ENCODE data around the gene DENND1A.

DENND1A gene

GRCh38 chr9:123629531-123629930 lies 300.4 kb downstream of the DENND1A start:
- no peak for TF ChIP-seq BHLHE40 (IDR thresholded peaks at IDR 0.05; ENCODE audit: borderline replicate concordance)
- POLR2A ChIA-PET, result no interaction called here
- DNase-seq (ENCODE audit: extremely low spot score), result no peak
- CTCF ChIA-PET, result no interaction called here

DNA sequence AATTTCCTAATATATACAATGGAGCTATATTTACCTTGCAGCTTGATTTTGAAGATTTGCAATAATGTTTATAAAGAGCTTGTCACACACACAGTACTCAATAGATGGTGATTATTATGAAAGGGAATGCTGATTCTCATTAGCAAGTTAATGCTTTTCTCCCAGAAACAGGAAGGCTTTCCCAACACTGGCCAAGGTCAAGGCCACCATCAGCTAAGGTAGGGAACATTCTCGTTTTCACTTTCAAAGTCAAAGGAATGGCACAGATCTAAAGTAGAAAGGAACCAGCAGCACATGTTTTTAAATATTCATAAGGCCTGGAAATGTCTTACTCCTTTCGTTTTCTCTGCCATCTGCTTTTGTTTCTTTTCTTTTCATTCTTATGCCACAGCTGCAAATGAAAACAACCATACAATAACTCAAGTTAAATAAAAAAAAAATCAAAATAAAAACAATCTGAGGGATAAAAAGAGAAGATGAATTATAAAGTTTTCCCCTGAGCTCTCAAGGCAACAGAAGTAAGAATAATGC lies 307.1 kb downstream of the DENND1A start:
- TF ChIP-seq PKNOX1 (IDR thresholded peaks at IDR 0.05), result no peak
- no peak for TF ChIP-seq L3MBTL2 (conservative IDR thresholded peaks at IDR 0.05)
- no peak for TF ChIP-seq ZNF384 (IDR thresholded peaks at IDR 0.05)
- TF ChIP-seq SUZ12 (IDR thresholded peaks at IDR 0.05), result no peak
- no peak for TF ChIP-seq ELF4 (IDR thresholded peaks at IDR 0.05)
- TF ChIP-seq CTBP1 (IDR thresholded peaks at IDR 0.05; ENCODE audit: borderline replicate concordance), result no peak
- no peak for TF ChIP-seq LEF1 (IDR thresholded peaks at IDR 0.05; ENCODE audit: borderline replicate concordance)
- no peak for TF ChIP-seq SP1 (IDR thresholded peaks at IDR 0.05)
- ChIA-PET POLR2A (no interaction called here), CTCF (no interaction called here)
- no peak for DNase-seq (ENCODE audit: extremely low spot score)

DNA sequence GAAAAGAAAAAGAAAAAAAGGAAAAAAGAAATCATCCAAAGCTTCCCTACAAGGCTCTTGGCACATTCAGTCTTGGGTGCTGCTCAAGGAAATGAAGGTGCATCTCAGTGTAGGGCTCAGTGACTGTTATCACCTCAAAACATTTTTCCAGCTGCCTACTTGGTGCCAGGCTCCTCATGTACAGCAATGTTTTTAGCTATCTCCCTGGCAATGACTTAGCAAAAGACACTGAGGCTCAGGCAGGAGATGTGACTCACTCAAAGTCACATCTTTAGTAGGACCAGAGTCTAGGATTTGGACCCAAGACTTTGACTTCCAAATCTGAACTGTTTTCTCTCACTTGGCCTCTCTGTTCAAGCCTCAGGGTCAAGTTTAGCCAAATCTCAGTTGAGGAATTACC lies 309.7 kb downstream of the DENND1A start:
- no peak for TF ChIP-seq NFRKB (IDR thresholded peaks at IDR 0.05)
- TF ChIP-seq ZNF384 (IDR thresholded peaks at IDR 0.05), result no peak
- no peak for TF ChIP-seq CTBP1 (IDR thresholded peaks at IDR 0.05; ENCODE audit: borderline replicate concordance)
- TF ChIP-seq PKNOX1 (IDR thresholded peaks at IDR 0.05), result no peak
- no peak for TF ChIP-seq L3MBTL2 (conservative IDR thresholded peaks at IDR 0.05)
- TF ChIP-seq HDGF (IDR thresholded peaks at IDR 0.05; ENCODE audit: borderline replicate concordance), result no peak
- no peak for TF ChIP-seq ELF4 (IDR thresholded peaks at IDR 0.05)
- no peak for TF ChIP-seq FOXK2 (IDR thresholded peaks at IDR 0.05)
- TF ChIP-seq LEF1 (IDR thresholded peaks at IDR 0.05; ENCODE audit: borderline replicate concordance), result no peak
- no peak for TF ChIP-seq BHLHE40 (IDR thresholded peaks at IDR 0.05; ENCODE audit: borderline replicate concordance)
- no peak for DNase-seq (ENCODE audit: extremely low spot score)
- CTCF ChIA-PET, result no interaction called here
- POLR2A ChIA-PET, result no interaction called here

DNA sequence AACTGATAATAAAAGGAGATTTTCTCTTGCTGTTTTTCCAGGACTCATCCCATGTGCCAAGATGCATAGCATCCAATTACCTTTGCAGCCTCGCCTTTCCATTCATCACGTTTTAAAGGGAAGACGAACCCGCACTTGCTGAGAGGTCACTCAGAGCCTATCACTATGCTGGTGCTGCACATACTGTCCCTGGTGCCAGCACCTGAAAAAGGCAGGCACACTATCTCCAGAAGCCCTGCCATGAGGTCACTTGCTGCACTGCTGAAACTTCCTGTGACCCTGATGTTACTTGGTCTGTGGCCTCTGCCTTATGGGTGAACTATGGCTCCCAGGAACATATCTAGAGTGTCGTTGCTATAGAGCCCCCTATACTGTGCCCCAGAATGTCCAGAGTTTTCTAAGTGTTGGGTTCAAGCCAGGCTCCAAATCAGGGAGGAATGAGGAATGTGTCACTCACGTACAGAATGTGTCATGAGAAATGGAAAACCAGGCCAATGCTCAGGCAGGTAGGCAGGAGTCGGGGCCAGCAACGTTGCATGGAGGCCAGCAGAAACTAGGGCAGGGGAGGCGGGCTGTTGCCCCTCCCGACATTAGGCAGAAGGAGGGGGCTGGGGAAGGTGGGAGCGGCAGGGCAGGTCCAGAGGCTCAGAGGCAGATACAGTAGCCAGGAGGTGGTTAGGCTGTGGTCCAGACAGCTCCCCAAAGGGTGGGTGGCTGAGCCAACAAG lies 311.8 kb downstream of the DENND1A start:
- POLR2A ChIA-PET, result no interaction called here
- CTCF ChIA-PET, result no interaction called here
- no peak for TF ChIP-seq SP1 (IDR thresholded peaks at IDR 0.05)
- no peak for TF ChIP-seq HDGF (IDR thresholded peaks at IDR 0.05; ENCODE audit: borderline replicate concordance)
- no peak for TF ChIP-seq PKNOX1 (IDR thresholded peaks at IDR 0.05)
- no peak for TF ChIP-seq LEF1 (IDR thresholded peaks at IDR 0.05; ENCODE audit: borderline replicate concordance)
- TF ChIP-seq ELF4 (IDR thresholded peaks at IDR 0.05), result no peak
- TF ChIP-seq SUZ12 (IDR thresholded peaks at IDR 0.05), result no peak
- no peak for TF ChIP-seq TARDBP (IDR thresholded peaks at IDR 0.05)
- TF ChIP-seq CTBP1 (IDR thresholded peaks at IDR 0.05; ENCODE audit: borderline replicate concordance), result no peak
- TF ChIP-seq NFRKB (IDR thresholded peaks at IDR 0.05), result no peak
- no peak for TF ChIP-seq ARNT (IDR thresholded peaks at IDR 0.05)
- no peak for TF ChIP-seq BHLHE40 (IDR thresholded peaks at IDR 0.05; ENCODE audit: borderline replicate concordance)
- no peak for TF ChIP-seq FOXM1 (IDR thresholded peaks at IDR 0.05; ENCODE audit: borderline replicate concordance)
- TF ChIP-seq FOXA1 (IDR thresholded peaks at IDR 0.05), result no peak
- TF ChIP-seq ZNF384 (IDR thresholded peaks at IDR 0.05), result no peak
- TF ChIP-seq FOXK2 (IDR thresholded peaks at IDR 0.05), result no peak
- DNase-seq (ENCODE audit: extremely low spot score), result no peak

- ChIA-PET CTCF (no interaction called here), POLR2A (no interaction called here)
- no peak for DNase-seq (ENCODE audit: extremely low spot score)
- TF ChIP-seq FOXM1 (IDR thresholded peaks at IDR 0.05; ENCODE audit: borderline replicate concordance) (no peak), CTBP1 (IDR thresholded peaks at IDR 0.05; ENCODE audit: borderline replicate concordance) (no peak), NFRKB (IDR thresholded peaks at IDR 0.05) (no peak), HDGF (IDR thresholded peaks at IDR 0.05; ENCODE audit: borderline replicate concordance) (no peak), ARNT (IDR thresholded peaks at IDR 0.05) (no peak), SUZ12 (IDR thresholded peaks at IDR 0.05) (no peak), ZNF384 (IDR thresholded peaks at IDR 0.05) (no peak), ELF4 (IDR thresholded peaks at IDR 0.05) (no peak), FOXK2 (IDR thresholded peaks at IDR 0.05) (no peak), SP1 (IDR thresholded peaks at IDR 0.05) (no peak), BHLHE40 (IDR thresholded peaks at IDR 0.05; ENCODE audit: borderline replicate concordance) (no peak), FOXA1 (IDR thresholded peaks at IDR 0.05) (no peak), L3MBTL2 (conservative IDR thresholded peaks at IDR 0.05) (no peak), TARDBP (IDR thresholded peaks at IDR 0.05) (no peak)
Measured at GRCh38 chr9:123617286-123617685, 312.6 kb downstream of the DENND1A start.

DNA sequence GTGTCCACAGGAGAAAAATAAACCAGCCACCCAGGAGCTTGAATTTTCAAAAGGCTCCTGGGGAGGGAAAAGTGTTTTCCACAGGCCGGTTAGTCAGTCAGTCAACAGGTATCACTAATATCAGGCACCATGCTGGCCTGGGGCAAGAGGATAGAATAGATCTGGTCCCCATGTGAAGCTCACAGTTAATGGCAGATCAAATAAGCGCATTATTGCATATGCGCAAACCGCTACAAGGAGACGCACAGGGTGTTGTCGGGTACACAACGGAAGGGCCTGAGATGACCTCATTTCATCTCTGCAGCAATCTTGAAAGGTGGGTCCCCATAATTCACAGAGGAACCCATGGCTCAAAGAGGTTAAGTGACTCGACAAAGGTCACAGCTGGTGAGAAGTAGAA lies 313.2 kb downstream of the DENND1A start:
- ChIA-PET POLR2A (no interaction called here), CTCF (no interaction called here)
- no peak for TF ChIP-seq SP1 (IDR thresholded peaks at IDR 0.05)
- no peak for TF ChIP-seq SUZ12 (IDR thresholded peaks at IDR 0.05)
- no peak for TF ChIP-seq BHLHE40 (IDR thresholded peaks at IDR 0.05; ENCODE audit: borderline replicate concordance)
- TF ChIP-seq TARDBP (IDR thresholded peaks at IDR 0.05), result no peak
- TF ChIP-seq L3MBTL2 (conservative IDR thresholded peaks at IDR 0.05), result no peak
- no peak for DNase-seq (ENCODE audit: extremely low spot score)

Data from HEK293T (cell line).